H9 (cell line): ENCODE measurements around the gene FLACC1. TPM values are rescaled to one million over a fixed set of nuclear protein-coding genes. Genes with fewer than 3 reads are reported as not detected.
A peak's percentile ranks its signal among the peaks of the same experiment; 100 is the strongest.

Experiments used
- DNase-seq: peaks from one replicate; pipeline ENCODE4 v3.0.0-alpha.2; 2017
- H2AFZ ChIP-seq: one replicate; pipeline ENCODE4 v1.6.1; 2013; ENCODE audit warnings: mild to moderate bottlenecking, low read length, control low read depth, moderate library complexity
- H2AK5ac ChIP-seq: 2 replicates; pipeline ENCODE4 v1.6.1; 2013; ENCODE audit warnings: low read length, control low read depth, mixed read lengths; ENCODE audit not compliant: insufficient read length
- H2BK120ac ChIP-seq: one replicate; pipeline ENCODE4 v1.6.1; 2013; ENCODE audit warnings: low read depth, mild to moderate bottlenecking, low read length, control low read depth, inconsistent platforms; ENCODE audit not compliant: poor library complexity, severe bottlenecking
- H2BK12ac ChIP-seq: 2 replicates; pipeline ENCODE4 v1.6.1; 2013; ENCODE audit warnings: low read length, control low read depth, mixed read lengths, low read depth; ENCODE audit not compliant: insufficient read length
- H2BK15ac ChIP-seq: 2 replicates; pipeline ENCODE4 v1.6.1; 2013; ENCODE audit warnings: low read depth, low read length, control low read depth
- H2BK20ac ChIP-seq: one replicate; pipeline ENCODE4 v1.6.1; 2013; ENCODE audit warnings: low read depth, mild to moderate bottlenecking, low read length, control low read depth, inconsistent platforms; ENCODE audit not compliant: poor library complexity, severe bottlenecking
- H2BK5ac ChIP-seq: 2 replicates; pipeline ENCODE4 v1.6.1; 2013; ENCODE audit warnings: low read length, control low read depth, mixed read lengths; ENCODE audit not compliant: insufficient read length
- H3K14ac ChIP-seq: 2 replicates; pipeline ENCODE4 v1.6.1; 2013; ENCODE audit warnings: low read length, control low read depth; ENCODE audit not compliant: insufficient read depth
- H3K18ac ChIP-seq: 2 replicates; pipeline ENCODE4 v1.6.1; 2013; ENCODE audit warnings: low read depth, mild to moderate bottlenecking, mixed read lengths, low read length, control low read depth; ENCODE audit not compliant: insufficient read length
- H3K23ac ChIP-seq: 2 replicates; pipeline ENCODE4 v1.6.1; 2013; ENCODE audit warnings: low read length, control low read depth, mixed read lengths, low read depth; ENCODE audit not compliant: insufficient read length
- H3K23me2 ChIP-seq: 2 replicates; pipeline ENCODE4 v1.6.1; 2013; ENCODE audit warnings: low read depth, mild to moderate bottlenecking, mixed read lengths, low read length, control low read depth; ENCODE audit not compliant: insufficient read length, poor library complexity, severe bottlenecking
- H3K27ac ChIP-seq: 2 replicates; pipeline ENCODE4 v1.5.1; 2013; ENCODE audit warnings: low read length, control low read depth, mixed read lengths, low read depth; ENCODE audit not compliant: insufficient read length
- H3K27me3 ChIP-seq: 2 replicates; pipeline ENCODE4 v1.6.1; 2013; ENCODE audit warnings: low read length, control low read depth, inconsistent platforms; ENCODE audit not compliant: insufficient read depth
- H3K4ac ChIP-seq: 2 replicates; pipeline ENCODE4 v1.6.1; 2013; ENCODE audit warnings: low read depth, mild to moderate bottlenecking, control low read depth, inconsistent platforms, low read length, moderate library complexity
- H3K4me1 ChIP-seq: 2 replicates; pipeline ENCODE4 v1.6.1; 2013; ENCODE audit warnings: low read length, control low read depth, inconsistent platforms; ENCODE audit not compliant: insufficient read depth
- H3K4me2 ChIP-seq: 2 replicates; pipeline ENCODE4 v1.6.1; 2013; ENCODE audit warnings: low read length, control low read depth, mixed read lengths; ENCODE audit not compliant: insufficient read length, insufficient read depth
- H3K56ac ChIP-seq: 2 replicates; pipeline ENCODE4 v1.6.1; 2013; ENCODE audit warnings: low read depth, mild to moderate bottlenecking, mixed read lengths, low read length, control low read depth; ENCODE audit not compliant: insufficient read length
- H3K79me1 ChIP-seq: 2 replicates; pipeline ENCODE4 v1.6.1; 2013; ENCODE audit warnings: low read depth, mild to moderate bottlenecking, moderate library complexity, low read length, control low read depth, inconsistent platforms; ENCODE audit not compliant: insufficient read depth, poor library complexity, severe bottlenecking
- H3K79me2 ChIP-seq: 2 replicates; pipeline ENCODE4 v1.6.1; 2013; ENCODE audit warnings: low read length, control low read depth, inconsistent platforms; ENCODE audit not compliant: insufficient read depth
- H3K9ac ChIP-seq: 2 replicates; pipeline ENCODE4 v1.6.1; 2013; ENCODE audit warnings: low read length, control low read depth, mixed read lengths; ENCODE audit not compliant: insufficient read length; ENCODE audit errors: extremely low read depth
- H3K9me3 ChIP-seq: one replicate; pipeline ENCODE4 v1.6.1; 2013; ENCODE audit warnings: low read depth, low read length, inconsistent platforms; ENCODE audit not compliant: control insufficient read depth
- H3T11ph ChIP-seq: one replicate; pipeline ENCODE4 v1.6.1; 2013; ENCODE audit warnings: mild to moderate bottlenecking, low read length, control low read depth, inconsistent platforms
- H4K20me1 ChIP-seq: one replicate; pipeline ENCODE4 v1.6.1; 2013; ENCODE audit not compliant: control insufficient read depth, insufficient read length, insufficient read depth
- H4K5ac ChIP-seq: 2 replicates; pipeline ENCODE4 v1.6.1; 2013; ENCODE audit warnings: low read depth, mild to moderate bottlenecking, mixed read lengths, low read length, control low read depth; ENCODE audit not compliant: insufficient read length
- H4K8ac ChIP-seq: replicated peaks from 2 replicates; pipeline ENCODE4 v1.6.1; 2013; ENCODE audit warnings: low read length, control low read depth, mixed read lengths, low read depth; ENCODE audit not compliant: insufficient read length
- H4K91ac ChIP-seq: 2 replicates; pipeline ENCODE4 v1.6.1; 2013; ENCODE audit warnings: low read depth, mild to moderate bottlenecking, moderate library complexity, mixed read lengths, low read length, control low read depth; ENCODE audit not compliant: insufficient read length
- H3K27ac Mint-ChIP-seq, 3 experiments: 2 replicates in 2 of 3; 3 replicates in 1 of 3; pipeline ENCODE4 v1.8.0; 2020 to 2021; ENCODE audit warnings: mixed read lengths in 3 of 3, mild to moderate bottlenecking in 1 of 3, moderate library complexity in 1 of 3
- H3K27me3 Mint-ChIP-seq: 2 replicates; pipeline ENCODE4 v1.8.0; 2021; ENCODE audit warnings: low read depth, mild to moderate bottlenecking, moderate library complexity, mixed read lengths
- H3K36me3 Mint-ChIP-seq, 3 experiments: 2 replicates in 2 of 3; 3 replicates in 1 of 3; pipeline ENCODE4 v1.8.0; 2020 to 2021; ENCODE audit warnings: low read depth in 3 of 3, mixed read lengths in 3 of 3; ENCODE audit not compliant: insufficient read depth in 1 of 3
- H3K4me1 Mint-ChIP-seq, 2 experiments: 2 replicates each; pipeline ENCODE4 v1.8.0; 2020; ENCODE audit warnings: mixed read lengths in 2 of 2
- H3K4me3 Mint-ChIP-seq, 2 experiments: 2 replicates in 1 of 2; 3 replicates in 1 of 2; pipeline ENCODE4 v1.8.0; 2020 to 2021; ENCODE audit warnings: mild to moderate bottlenecking in 2 of 2, mixed read lengths in 2 of 2, moderate library complexity in 1 of 2
- H3K9me3 Mint-ChIP-seq, 2 experiments: 2 replicates in 1 of 2; 3 replicates in 1 of 2; pipeline ENCODE4 v1.8.0; 2020; ENCODE audit warnings: mild to moderate bottlenecking in 2 of 2, mixed read lengths in 2 of 2, moderate library complexity in 1 of 2
- WGBS: extraction: QIAGEN DNeasy Blood & Tissue Kit; methylation state at CpG from one replicate; pipeline ENCODE4 v1.1.7; 2013; ENCODE audit warnings: missing lambda C conversion rate, low lambda C conversion rate, mixed read lengths; ENCODE audit not compliant: insufficient read length; ENCODE audit errors: extremely low coverage; 5-methylcytosine and 5-hydroxymethylcytosine counted together
- total RNA-seq: library from RNA; stranded (reverse); gene quantifications from 2 replicates; pipeline ENCODE4 v1.2.1, GENCODE V29; 2021
- TF ChIP-seq, protein P1 (sequence below): fragments of 200-600 bp; sonication (generic); conservative IDR thresholded peaks from 3 replicates; pipeline ENCODE4 v1.8.0; 2021; ENCODE audit warnings: antibody characterized with exemption, mild to moderate bottlenecking

Gene FLACC1
- total RNA-seq, 1 experiment from 2014 or later = 0.42 TPM

DNA sequence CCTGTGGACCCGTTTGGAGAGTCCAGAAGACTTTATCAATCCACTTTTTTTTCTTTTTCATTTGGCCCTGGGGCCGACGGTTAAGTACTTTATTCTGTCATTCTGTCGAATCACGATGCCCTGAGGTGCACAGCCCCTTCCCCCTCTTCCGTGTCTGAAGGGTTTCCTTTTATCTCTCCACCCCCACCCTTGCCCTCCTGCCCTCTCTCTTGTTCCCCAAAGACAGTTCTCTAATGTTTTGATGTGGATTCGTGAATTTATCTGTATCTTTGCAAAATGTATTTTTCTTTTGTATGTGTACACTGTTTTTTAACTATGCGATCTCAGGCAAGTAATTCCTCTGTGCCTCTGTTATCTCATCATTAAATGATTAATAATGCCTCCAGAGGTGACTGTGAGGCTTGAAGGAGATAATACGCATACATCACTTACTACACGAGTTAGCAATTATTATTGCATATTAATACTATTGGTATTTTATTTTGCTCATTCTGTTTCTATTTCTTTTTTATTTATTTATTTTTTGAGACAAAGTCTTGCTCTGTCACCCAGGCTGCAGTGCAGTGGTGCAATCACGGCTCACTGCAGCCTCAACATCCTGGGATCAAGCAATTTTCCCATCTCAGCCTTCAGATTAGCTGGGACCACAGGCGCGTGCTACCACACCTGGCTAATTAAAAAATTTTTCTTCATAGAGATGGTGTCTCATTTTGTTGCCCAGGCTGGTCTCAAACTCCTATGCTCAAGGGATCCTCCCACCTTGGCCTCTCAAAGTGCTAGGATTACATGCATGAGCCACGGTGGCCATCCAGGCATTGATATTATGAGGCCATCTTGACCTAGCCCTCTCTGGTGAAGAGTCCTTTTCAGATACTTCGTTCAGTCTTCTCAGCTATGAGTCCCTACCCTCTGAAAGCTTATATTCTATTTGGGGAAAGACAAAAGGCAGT is 98.2 kb downstream of the FLACC1 start:
- peak overlapping the region; percentile 55 for H3K4me2 ChIP-seq
- no peak overlapping the region for H4K8ac ChIP-seq
- Mint-ChIP-seq H3K4me1 (peaks cover 28% of the 10 kb centered on the region in 2 experiments), H3K27me3 (no peaks in the 10 kb centered on the region; the same call in 1 of the 2 replicates), H3K9me3 (no peaks in the 10 kb centered on the region), H3K4me3 (peak overlapping the region; percentile 53 to 73), H3K27ac (peak overlapping the region in 2 of 3 experiments; percentile 85 to 90; a peak in 5 of 7 replicates), H3K36me3 (no peaks in the 10 kb centered on the region; a peak in 1 of 7 replicates)
- no peak overlapping the region for H2BK12ac ChIP-seq
- no peaks in the 10 kb centered on the region for H3K27me3 ChIP-seq
- no CpG with 5 or more reads among the region's 15 CpGs for WGBS
- no peaks in the 10 kb centered on the region for H3K79me2 ChIP-seq
- H3K14ac ChIP-seq = 0 out of 2 replicates have a peak overlapping the region, but pooled peaks have one; percentile 90
- no peaks in the 10 kb centered on the region for H4K20me1 ChIP-seq
- peaks cover 11% of the 10 kb centered on the region for H3K4me1 ChIP-seq
- H4K91ac ChIP-seq = no peak overlapping the region
- H3K27ac ChIP-seq = no peak overlapping the region
- no peaks in the 10 kb centered on the region for H3K9me3 ChIP-seq
- no peak for DNase-seq
- H3K23me2 ChIP-seq = no peaks in the 10 kb centered on the region
- TF ChIP-seq, protein P1, sequence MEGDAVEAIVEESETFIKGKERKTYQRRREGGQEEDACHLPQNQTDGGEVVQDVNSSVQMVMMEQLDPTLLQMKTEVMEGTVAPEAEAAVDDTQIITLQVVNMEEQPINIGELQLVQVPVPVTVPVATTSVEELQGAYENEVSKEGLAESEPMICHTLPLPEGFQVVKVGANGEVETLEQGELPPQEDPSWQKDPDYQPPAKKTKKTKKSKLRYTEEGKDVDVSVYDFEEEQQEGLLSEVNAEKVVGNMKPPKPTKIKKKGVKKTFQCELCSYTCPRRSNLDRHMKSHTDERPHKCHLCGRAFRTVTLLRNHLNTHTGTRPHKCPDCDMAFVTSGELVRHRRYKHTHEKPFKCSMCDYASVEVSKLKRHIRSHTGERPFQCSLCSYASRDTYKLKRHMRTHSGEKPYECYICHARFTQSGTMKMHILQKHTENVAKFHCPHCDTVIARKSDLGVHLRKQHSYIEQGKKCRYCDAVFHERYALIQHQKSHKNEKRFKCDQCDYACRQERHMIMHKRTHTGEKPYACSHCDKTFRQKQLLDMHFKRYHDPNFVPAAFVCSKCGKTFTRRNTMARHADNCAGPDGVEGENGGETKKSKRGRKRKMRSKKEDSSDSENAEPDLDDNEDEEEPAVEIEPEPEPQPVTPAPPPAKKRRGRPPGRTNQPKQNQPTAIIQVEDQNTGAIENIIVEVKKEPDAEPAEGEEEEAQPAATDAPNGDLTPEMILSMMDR = no peak
- no peak overlapping the region for H2BK15ac ChIP-seq
- H2AFZ ChIP-seq = no peak overlapping the region
- no peak overlapping the region for H3K4ac ChIP-seq
- H3K23ac ChIP-seq = no peak overlapping the region
- H3K18ac ChIP-seq = peak overlapping the region; percentile 18
- H3K9ac ChIP-seq = no peak overlapping the region
- H3T11ph ChIP-seq = no peak overlapping the region
- no peak overlapping the region for H2BK20ac ChIP-seq
- H2AK5ac ChIP-seq = no peak overlapping the region
- no peaks in the 10 kb centered on the region for H3K79me1 ChIP-seq
- H4K5ac ChIP-seq = no peak overlapping the region
- no peak overlapping the region for H3K56ac ChIP-seq
- no peak overlapping the region for H2BK120ac ChIP-seq
- H2BK5ac ChIP-seq = no peak overlapping the region
